ENCODE data around the gene FTCDNL1. TPM values are rescaled to one million over a fixed set of nuclear protein-coding genes. Genes with fewer than 3 reads are reported as not detected.

FTCDNL1 gene
- polyA plus RNA-seq, 1 donor: 1.2 TPM

- no peak for DNase-seq
These were observed 8.2 kb downstream of the FTCDNL1 start for GRCh38 chr2:199842631-199843395.

DNA sequence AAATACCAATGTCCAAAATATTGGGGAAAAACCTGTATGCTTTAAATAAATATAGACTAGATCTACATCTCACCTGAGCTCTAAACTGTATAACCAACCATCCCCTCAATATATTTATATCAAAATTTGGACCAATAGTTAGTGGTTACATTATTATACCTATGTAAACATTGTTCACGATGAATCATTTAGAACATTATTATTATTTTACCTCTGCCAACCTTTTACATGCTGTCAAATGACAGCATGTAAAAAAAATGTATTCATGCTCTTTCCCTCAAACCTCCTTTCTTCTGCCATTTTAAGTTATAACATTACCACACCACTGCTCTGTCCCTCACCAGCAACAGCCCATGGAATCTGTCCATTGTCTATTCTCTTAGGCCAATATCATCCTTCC, 9.6 kb downstream of the FTCDNL1 start:
- DNase-seq: no peak

- no peak for DNase-seq
These were observed 12.6 kb downstream of the FTCDNL1 start for GRCh38 chr2:199838399-199838798.

- DNase-seq: no peak
These were observed 14.0 kb downstream of the FTCDNL1 start for GRCh38 chr2:199836943-199837342.

DNA sequence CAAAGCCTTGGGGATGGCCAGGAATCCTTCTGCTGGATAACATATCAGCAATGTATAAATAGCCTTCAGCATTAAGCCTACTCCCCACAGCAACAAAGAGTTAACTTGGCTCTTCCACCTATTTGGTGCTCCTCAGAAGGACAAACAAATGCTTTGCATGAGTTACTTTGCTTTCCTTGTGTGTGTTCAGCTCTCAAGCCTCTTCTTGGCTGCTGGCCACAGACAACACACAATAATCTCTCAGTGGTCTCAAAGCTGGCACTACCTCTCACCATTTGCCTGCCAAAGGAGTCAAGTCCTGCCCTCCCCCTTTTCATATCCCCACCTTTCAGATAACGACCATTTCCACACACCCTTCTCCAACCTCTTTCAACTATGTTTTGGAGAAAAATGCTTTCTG, 17.5 kb downstream of the FTCDNL1 start:
- DNase-seq: no peak

GRCh38 chr2:199830531-199830930, 20.5 kb downstream of the FTCDNL1 start:
- no peak for DNase-seq

DNA sequence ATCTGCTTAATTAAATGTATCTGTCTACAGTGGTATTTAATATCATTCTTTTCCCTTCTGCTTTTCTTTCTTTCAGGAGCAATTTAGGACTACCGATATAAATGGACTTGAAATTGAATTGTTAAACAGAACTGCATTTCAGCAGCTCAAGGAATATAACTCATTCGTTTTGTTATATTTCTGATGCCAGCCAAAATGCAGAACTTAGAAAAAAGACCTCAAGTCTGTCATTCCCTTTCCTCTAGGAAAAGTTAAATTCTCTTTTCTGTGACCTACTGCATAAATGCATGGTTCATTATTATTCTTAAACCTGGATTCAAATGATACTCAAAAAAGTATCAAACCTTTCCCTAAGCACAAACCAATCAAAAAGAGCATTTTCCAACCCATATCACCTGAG, 21.4 kb downstream of the FTCDNL1 start:
- no peak for DNase-seq

DNA sequence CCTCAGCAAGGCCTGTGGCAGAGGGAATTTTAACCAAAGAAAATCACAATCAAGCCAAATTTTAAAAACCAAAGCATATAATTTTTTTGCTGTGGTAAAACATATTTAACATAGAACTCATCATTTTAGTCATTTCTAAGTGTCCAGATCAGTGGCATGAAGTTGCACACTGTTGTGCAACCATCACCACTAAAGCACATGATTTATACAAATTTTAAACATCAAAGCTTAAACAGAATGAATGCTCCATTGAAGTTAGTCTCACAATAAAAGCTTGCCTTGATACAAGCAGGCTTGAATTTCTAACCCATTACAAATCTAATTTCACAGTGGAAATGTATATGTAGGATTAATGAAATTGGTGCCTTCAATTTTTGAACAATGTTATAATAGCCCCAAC, 31.2 kb downstream of the FTCDNL1 start:
- no peak for DNase-seq

DNA sequence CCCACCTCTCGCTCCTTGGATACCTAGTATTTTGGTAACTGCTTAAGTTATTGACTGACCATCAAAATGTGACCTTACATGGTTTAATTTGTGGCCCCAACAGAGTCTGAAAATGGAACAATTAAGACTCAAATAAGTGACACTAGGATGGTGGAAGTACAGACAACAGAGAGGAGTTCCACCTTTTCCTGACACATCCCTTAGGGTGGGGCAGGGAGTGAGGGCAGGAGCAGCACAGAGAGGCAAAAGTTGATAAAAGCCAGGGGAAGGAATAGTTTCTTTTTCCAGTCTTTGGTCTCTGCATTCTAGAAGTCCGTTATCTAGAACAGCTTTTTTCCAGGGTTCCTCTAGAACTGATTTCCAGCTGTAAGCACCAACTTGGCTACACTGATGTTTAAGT, 32.2 kb downstream of the FTCDNL1 start:
- DNase-seq: no peak

DNA sequence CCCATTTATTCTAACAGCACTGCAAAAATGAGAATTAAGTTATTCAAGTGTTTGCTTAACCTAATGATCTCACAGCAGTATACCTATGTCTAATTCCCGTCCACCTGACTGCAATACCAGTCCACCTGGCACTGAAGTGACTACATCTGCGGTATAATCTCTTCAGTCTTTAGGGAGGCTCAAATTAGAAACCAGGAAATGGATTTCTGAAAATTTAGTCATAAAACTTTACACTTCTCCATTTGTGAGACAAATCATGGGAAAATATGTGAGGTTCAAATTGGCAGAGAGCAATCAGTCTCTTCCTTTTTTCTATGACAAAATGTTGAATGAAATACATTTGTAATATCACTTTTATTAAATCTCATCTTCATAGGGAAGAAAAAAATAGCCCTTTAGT, 33.0 kb downstream of the FTCDNL1 start:
- no peak for DNase-seq

- no peak for DNase-seq
These were observed 36.2 kb downstream of the FTCDNL1 start for GRCh38 chr2:199814817-199815211.

- no peak for DNase-seq
These were observed 36.7 kb downstream of the FTCDNL1 start for GRCh38 chr2:199814101-199814816.

- no peak for DNase-seq
These were observed 38.5 kb downstream of the FTCDNL1 start for GRCh38 chr2:199812493-199812892.

DNA sequence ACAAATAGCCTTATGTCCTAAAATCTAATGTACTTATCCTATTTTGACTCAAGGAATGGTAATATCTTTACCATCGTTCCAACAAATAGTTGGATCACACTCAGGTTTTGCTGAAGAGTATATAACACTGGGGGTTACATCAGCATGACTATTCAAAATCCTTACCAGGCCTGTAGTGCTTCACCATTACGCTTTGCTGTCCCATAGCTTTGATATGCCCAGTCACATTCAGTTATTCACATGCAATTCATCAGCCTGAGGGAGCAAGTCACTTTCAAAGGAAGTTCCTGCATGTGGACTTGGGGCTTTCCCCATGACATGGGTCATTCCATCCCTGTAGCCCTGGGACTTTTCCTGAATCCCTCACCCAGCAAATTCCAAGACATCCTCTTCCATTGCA, 39.6 kb downstream of the FTCDNL1 start:
- DNase-seq: no peak

GRCh38 chr2:199810422-199811171, 40.4 kb downstream of the FTCDNL1 start:
- no peak for DNase-seq

- no peak for DNase-seq
These were observed 43.0 kb downstream of the FTCDNL1 start for GRCh38 chr2:199807966-199808365.

GRCh38 chr2:199806179-199806578, 44.8 kb downstream of the FTCDNL1 start:
- peak; percentile 13 for DNase-seq

DNA sequence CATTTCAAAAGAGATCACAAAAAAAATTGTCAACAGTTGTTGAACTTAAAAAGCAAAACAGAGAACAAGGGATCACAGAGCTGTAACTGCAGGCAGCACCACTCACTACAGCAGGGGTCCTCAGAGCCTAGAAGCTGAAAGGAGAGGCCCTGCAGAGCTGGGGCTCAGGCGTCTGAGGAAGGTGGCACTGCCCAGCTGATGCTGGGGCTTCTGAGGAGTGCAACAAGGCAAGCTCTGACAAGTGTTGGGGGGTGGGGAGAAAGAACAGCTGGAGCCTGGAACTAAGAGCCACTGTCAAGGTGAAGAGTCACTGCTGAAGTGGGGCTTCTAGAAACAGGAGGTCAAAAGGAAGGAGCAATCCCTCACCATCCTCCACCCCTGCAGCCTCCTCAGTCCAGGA, 46.2 kb downstream of the FTCDNL1 start:
- no peak for DNase-seq

DNA sequence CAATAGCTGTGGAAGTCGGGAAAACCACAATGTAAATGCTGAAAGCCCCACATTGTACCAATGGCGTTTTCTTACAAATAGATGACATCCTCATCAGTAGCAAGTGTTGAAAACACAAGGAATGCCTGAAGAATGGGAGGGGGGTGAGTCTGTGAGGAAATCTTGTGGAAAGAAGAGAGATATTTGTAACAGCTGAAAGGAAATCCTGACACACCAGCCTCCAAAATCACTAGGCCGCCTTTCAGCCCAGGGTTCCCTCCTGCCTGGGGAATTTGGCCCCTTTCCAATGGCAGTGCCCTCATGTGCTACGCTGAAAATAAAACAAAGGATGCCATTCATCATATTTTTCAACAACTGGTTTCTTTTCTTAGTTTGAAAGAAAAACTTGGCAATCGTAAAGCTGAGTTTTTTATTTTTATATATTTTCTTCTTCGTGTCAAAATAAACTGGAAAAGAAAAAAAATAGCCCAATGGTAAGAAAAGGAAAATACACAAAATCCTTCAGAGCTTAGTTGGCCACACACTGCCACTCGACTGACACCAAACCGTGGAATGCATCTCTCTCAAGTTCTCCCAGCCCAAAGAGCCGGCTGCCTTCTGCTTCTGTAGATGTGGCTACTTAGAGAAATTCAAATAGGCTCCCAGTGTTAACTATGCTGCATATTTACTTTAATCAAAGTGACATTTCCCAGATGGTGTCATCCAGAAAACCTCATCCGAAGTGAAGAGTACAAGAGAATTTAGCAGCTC, 52.0 kb downstream of the FTCDNL1 start:
- DNase-seq: peak; percentile 15

DNA sequence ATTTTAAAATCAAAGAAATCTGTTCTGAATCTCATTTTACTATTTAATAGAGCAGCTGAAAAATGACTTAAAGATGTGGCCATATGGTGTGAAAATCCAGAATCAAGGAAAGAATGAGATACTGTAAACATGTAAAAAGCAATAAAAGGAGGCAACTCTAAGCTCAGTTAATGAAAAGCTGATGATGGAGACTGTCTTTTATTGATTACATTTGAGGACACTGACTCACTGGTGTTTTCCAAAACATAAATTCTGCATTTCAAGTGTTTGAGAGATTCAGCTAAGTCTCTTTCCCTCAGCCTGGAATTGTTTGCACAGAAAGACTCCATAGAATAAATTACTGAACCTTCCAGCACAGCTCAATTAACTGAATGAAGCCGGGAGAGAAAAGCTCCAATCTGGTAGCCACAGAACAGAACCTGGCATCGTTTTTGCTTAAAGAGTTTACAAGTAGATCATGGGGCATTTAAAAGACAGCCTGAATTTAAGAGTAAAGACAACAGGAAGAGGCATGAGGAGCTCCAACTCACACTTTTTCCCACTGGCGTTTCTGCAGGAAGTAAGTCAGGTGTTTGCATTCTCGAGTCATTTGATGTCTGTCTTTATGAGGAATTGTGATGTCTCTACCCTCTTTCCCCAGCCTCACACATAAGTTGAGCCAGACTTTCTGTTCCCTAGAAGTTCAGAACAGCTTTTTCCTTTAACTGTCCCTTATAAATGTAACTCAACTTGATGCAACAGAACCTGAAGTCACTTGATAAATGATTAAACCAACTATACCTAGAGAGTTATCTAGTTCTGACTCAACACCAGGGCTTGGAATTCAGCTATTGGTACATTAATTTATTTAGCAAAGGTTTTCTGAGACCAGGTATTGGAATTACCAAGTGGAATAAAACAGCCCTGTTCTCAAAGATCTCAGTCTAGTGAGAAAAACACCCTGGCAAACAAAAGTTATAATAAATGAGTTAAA, 53.3 kb downstream of the FTCDNL1 start:
- no peak for DNase-seq

DNA sequence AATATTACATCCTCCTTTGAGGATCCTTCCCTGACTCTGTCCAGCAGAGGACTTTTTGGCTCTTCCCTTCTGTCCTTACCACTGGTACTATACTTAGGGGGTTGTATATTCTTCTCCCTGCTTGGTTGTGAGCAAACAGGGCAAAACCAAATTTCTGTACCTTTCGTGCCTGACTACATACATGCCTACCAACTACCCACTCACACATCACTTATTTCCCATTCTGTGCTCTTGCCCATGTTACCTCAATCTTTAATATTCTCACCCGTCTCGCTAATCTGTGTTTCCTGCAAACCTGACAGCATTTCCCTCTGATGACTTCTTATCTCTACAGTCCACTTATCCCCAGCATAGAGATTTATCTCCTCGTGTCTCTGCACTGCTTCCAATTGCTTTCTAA, 58.6 kb downstream of the FTCDNL1 start:
- DNase-seq: no peak

Data from left kidney (tissue), 2 donors.